GM10266 (cell line): ENCODE results near the gene FBF1.

Experiments used
- DNase-seq: peaks from one replicate; pipeline ENCODE4 v3.0.0; 2012; ENCODE audit errors: extremely low spot score
- TF ChIP-seq, protein P1 (sequence below): IDR thresholded peaks from 2 replicates; pipeline ENCODE4 v1.5.1; 2012; ENCODE audit warnings: mild to moderate bottlenecking, low read depth; ENCODE audit not compliant: control insufficient read depth, insufficient read depth; ENCODE audit errors: missing control alignments

The FBF1 gene

DNA sequence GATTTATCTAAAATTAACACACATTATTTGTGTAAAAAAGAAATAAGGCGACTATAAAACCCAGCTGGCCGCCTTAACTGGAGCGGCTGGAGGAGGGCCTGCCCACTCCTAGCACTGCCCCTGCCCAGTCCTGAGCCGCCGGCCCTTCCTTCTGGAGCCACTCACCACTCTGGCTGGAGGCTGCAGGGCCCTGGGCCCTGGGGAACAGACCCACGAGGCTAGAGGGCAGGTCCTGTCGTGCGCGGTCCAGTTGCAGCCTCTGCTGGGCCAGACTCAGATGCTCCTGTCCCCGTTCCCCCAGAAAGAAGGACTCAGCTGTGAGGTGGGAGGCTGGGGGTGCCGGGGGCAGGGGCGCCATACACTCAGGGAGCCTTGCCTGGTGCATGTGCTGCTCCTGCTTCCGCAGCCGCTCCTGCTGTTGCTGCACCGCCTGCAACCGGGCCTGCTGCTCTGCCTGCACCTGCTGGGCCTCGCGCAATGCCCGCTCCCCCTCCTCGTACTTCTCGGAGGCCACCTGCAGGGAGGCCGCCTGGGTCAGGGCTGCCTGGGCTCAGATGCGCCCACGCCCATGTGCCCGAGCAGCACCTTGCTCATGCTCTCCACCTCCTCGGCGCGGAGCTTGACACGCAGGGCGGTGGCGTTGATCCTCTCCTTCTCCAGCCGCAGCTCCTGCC lies 27.2 kb downstream of the FBF1 start:
- TF ChIP-seq, protein P1, sequence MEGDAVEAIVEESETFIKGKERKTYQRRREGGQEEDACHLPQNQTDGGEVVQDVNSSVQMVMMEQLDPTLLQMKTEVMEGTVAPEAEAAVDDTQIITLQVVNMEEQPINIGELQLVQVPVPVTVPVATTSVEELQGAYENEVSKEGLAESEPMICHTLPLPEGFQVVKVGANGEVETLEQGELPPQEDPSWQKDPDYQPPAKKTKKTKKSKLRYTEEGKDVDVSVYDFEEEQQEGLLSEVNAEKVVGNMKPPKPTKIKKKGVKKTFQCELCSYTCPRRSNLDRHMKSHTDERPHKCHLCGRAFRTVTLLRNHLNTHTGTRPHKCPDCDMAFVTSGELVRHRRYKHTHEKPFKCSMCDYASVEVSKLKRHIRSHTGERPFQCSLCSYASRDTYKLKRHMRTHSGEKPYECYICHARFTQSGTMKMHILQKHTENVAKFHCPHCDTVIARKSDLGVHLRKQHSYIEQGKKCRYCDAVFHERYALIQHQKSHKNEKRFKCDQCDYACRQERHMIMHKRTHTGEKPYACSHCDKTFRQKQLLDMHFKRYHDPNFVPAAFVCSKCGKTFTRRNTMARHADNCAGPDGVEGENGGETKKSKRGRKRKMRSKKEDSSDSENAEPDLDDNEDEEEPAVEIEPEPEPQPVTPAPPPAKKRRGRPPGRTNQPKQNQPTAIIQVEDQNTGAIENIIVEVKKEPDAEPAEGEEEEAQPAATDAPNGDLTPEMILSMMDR = no peak
- DNase-seq = no peak

DNA sequence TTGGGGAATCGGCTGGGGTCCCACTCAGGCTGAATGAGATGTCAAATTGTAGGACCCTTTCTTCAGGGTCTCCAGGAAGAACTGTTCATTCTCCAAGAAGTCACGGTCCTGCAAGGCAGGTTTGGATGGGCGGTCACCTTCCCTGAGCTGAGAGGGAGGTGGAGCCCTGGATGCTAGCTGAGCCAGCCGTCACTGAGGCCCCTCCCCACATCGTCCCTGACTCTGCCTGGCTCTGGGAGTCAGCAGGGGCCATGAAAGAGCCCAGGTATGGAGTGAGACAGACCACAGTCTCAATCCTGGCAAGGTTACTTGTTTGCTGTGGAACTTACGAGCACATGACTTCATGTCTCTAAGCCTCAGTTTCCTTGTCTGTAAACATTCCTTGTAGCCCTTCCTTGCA lies 30.1 kb downstream of the FBF1 start:
- no peak for DNase-seq

DNA sequence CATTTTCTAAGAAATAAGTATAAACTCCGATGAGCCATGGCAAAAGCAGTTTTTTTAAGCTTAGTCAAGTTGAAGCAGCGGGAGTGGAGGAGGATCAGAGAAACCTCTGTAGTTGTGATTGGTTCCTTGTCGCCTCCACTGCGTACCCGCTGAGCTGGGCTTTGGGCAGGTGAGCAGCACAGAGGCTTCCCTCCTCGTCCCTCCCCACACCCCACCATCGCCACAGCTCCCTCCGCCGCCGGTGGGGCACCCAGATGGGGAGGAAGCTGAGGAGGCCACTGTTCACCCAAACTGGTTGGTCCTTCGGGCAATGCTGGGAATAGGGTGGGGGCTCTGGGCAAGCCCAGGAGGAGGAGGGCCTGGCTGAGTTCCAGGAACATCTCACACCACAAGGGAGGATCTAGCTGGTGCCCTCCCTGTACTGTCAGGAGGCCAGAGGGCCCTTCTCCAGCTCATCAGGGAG lies 31.0 kb downstream of the FBF1 start:
- no peak for DNase-seq
- TF ChIP-seq, protein P1 = no peak

More for the DNA sequence above, 30.1 kb downstream of the FBF1 start:
- TF ChIP-seq, protein P1 = no peak

DNA sequence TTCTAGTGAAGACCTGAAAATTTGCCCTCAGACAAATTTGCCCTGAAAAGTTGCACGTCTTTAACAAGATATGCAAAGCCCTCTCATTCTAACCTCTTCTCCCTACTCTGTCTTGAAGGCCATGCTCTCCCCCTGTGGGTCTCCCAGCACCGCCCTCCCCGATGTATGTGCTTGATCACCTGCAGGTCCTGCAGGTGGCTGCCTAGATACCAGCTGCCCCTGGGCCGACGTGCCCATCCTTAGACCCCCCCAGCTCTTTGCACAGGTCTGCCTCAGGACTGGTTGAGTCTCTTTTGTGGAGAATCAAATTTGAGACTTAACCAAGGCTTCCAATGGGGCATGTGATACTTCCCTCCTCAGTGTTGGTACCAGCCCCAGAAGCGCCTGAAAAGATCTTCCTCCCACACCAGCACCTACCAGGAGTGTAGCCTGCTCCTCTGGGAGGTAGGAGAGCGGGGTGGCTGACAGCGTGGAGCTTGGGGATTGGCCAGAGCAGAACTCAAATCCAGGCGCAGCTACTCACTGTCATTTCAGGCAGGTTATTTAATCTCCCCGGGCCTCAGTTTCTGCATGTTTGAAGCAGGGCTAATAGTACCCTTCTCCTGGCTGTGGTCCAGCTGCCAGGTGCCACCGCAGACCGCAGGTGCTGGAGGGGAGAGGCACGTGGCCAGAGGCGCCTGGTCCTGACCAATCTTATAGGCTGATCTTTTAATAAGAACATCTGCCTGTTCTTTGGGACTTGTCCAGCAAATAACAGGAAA lies 31.6 kb downstream of the FBF1 start:
- no peak for DNase-seq
- TF ChIP-seq, protein P1 = no peak

GRCh38 chr17:75908201-75908600 lies 32.6 kb downstream of the FBF1 start:
- DNase-seq = no peak
- TF ChIP-seq, protein P1 = no peak

- TF ChIP-seq, protein P1 = no peak
- no peak for DNase-seq
Observed at GRCh38 chr17:75906143-75906884, 34.5 kb downstream of the FBF1 start.
